Measurements from ENCODE around the gene SH3D21.
A peak's percentile ranks its signal among the peaks of the same experiment; 100 is the strongest.

SH3D21 gene

DNA sequence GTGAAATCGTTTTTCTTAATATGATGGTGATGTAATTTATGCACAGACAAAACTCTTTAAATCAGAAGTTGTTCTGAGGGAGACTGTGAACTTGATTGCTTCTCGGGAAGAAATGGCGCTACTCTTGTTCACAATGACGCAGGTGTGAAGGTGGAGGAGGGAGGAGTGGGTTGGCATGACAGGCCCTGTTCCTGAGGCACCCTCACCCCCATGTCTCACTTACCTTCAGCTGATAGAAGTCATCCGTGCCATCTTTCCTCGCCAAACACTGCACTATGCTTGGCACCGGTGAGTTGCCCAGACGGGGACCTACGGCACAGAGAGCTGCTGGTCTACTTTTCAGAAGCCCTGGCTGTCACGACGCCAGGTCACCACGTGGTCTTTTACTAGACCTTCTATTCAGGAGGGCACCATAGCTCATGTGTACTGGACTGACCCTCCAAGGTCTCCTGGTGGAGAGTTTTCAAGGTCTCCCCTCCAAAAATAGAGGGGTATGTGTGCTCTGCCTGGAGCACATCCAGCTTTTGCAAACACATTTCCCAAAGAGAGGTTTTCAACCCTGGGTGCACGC, 52.4 kb downstream of the SH3D21 start:
- DNase-seq (ENCODE audit: low spot score) = no peak

DNA sequence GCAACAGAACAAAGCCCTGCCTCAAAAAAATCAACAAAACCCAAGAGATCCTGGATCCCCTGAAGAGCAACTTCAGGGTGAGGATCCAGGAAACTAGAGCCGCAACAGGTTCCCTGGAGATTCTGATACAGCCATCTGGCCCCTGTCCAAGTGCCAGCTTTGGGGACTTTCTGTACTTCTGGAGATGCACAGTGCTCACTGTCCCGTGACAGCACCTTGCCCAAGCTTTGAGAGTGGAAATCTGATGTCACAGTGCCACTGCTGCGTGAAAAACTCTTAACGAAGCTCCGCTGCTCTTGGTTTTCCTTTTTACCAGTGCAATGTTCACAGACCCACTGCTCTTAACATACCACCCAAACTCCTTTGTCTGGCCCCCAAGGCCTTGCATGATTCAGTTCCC, 53.2 kb downstream of the SH3D21 start:
- DNase-seq (ENCODE audit: low spot score) = no peak

DNA sequence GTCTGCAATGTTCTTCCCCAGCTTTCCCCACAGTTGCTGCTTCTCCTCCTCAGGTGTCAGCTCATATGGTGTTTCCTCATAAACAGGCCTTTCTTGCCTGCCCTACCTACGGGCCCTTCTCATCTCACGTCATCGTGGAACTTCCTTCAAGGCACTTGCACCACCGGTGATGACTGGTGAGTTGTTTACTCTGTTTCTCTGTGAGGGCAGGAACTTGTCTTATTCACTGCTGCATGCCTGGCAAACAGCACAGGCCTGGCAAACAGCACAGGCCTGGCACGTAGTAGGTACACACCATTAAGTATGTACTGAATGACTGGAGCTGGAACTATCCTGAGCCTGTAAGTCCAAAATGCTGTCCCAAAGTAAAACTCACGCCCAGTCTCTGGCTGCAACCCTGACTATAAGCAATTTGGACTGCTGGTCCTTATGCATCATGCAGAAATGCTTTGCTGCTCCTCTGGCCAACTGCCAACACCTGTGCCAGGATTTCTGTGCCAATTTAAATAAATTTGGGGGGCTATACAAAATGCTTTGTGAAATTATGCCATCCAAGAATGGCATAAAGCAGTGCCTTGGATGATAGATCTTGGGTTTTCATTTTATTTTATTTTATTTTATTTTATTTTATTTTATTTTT, 53.9 kb downstream of the SH3D21 start:
- no peak for DNase-seq (ENCODE audit: low spot score)

DNA sequence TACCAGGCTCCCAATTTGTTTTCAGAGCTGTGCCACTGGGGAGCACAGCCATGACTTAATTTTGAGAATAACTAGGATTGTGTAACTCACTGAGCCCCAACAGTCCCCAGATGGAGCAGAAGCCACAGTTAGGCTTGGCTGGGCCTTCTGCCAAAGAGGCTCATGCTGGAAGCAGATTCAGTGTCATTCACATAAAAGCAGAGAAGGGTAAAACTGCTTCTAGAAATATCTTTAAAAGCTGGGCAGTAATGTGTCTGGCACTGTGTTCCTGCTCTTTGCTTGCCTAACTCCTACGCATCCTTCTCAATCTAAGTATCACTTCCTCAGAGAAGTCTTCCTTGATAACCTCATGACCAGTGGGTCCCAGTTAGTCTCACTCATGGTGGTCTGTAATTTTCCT, 59.2 kb downstream of the SH3D21 start:
- no peak for DNase-seq (ENCODE audit: low spot score)

DNA sequence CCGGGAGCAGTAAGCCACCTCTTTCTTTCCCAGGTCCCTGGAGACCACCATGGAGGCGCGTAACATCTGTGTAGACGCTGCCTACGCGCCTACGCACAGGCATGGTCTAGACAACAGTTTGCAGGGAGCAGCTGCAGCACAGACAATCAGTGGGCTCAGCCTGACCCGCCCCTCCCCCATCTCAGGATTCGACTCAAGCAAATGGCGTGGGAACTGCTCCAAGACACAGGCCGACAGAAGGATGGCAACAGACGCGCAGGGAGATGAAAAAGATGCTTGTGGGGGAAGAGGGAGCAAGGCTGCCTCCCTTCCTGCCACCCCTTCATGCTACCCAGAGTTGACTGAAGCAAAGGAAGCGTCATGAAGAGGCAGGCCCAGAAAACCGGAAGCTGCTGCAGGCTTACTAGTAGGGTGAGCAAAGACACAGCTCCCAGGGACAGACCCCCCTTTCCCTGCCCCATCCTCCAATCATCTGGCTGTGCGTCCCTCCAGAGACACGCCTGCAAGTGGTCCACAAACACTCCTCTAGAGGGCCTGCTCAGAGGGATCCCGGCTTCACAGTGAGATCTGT, 60.0 kb downstream of the SH3D21 start:
- DNase-seq (ENCODE audit: low spot score) = peak; percentile 96

DNA sequence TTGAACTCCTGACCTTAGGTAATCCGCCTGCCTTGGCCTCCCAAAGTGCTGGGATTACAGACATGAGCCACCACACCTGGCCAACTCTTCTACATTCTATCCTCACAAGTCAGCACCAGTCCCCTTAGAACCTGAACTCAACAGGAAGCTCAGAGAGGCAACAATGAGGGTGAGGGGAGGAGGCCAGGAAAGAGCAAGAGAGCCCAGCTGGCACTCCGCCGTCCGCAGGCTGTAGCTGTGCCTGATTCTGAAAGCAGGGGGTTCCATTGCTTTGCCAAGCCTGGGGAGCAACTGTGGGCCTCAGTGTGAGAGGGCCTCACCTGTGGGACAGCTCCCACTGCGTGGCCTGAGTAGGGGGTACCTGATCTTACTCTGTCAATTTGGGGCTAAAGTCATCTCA, 60.9 kb downstream of the SH3D21 start:
- DNase-seq (ENCODE audit: low spot score) = no peak

DNA sequence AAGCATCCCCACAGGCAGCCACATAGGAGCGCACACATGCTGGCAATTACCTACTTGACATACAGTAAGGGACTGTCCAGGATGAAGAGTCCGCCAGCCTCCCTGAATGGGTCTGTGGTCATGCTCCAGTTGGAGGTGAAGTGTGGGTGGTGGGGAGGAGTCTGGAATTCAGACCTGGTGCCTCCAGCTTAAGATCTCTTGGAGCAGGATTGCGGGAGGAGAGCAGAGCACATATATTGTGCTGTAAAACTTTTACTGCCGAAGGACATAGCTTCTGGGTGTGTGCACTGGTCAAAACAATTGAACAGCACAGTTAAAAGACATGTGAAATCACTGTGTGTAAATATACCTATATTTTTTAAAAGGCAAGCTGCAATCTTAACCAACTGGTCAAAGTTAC, 61.6 kb downstream of the SH3D21 start:
- DNase-seq (ENCODE audit: low spot score) = no peak

DNA sequence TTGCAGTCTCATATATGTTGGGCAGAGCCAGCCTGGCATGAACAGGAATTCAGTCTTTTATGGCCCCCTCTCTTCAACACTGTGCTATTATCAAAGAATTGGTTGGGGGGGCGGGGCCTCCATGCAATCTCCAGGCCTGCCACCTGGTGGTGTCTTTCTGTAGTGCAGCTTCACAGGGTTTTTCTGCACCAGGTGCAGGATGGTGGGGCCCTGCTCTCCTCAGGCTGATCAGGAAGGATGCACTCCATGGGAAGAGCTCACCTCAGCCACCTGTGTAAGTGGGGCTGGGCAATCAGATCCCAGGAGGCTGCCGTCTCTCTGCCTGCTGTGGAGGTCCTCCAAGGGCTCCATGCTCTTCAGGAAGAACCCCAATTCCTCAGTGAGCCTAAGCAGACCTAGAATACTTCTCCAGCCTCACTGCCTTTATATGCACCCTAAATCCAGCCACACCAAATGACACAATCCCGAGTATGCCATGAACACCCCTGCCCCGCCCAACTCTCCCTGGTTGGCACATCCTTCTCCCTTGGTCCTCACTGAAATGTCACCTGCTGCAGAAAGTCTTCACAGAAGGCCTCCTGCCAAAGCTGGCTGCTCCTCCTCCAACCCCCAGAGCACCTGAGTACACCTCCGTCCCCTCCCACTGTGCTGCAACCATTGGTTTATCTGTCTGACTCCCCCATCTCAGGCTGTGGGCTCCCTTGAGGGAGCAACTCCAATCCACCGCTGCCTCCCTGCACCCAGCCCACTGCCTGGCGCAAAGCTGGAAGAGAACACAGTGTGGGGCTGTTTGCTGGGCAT, 63.1 kb downstream of the SH3D21 start:
- peak; percentile 58 for DNase-seq (ENCODE audit: low spot score)

Measured in SK-N-DZ (cell line).